Panc1 (cell line): Measurements from ENCODE around the gene TAX1BP1.

Source experiments
- CTCF ChIP-seq: fragments of 450-650 bp; IDR thresholded peaks from 2 replicates; pipeline ENCODE4 v1.5.1; 2017; ENCODE audit warnings: mild to moderate bottlenecking
- POLR2AphosphoS5 ChIP-seq: IDR thresholded peaks from 2 replicates; pipeline ENCODE4 v1.6.1; 2012; ENCODE audit warnings: mild to moderate bottlenecking, low read depth, low read length, moderate library complexity
- REST ChIP-seq, 2 experiments: IDR thresholded peaks; 2 replicates each; pipeline ENCODE4 v1.6.1; 2011 to 2012; ENCODE audit warnings: low read depth in 2 of 2, control low read depth in 1 of 2, low read length in 1 of 2, mild to moderate bottlenecking in 1 of 2, moderate library complexity in 1 of 2; ENCODE audit not compliant: insufficient read depth in 1 of 2
- SIN3A ChIP-seq: IDR thresholded peaks from 2 replicates; pipeline ENCODE4 v1.6.1; 2012; ENCODE audit warnings: low read depth, mild to moderate bottlenecking, low read length, moderate library complexity, borderline replicate concordance; ENCODE audit not compliant: insufficient read depth
- TCF7L2 ChIP-seq: IDR thresholded peaks from 2 replicates; pipeline ENCODE4 v1.6.1; 2011; ENCODE audit warnings: mild to moderate bottlenecking, low read depth, low read length, inconsistent platforms

GRCh38 chr7:27863880-27864279 lies 123.9 kb downstream of the TAX1BP1 start:
- TF ChIP-seq CTCF (no peak), POLR2AphosphoS5 (no peak), TCF7L2 (no peak), SIN3A (no peak), REST (IDR thresholded peaks at IDR 0.05; ENCODE audit: insufficient read depth in 1 of 2, low read depth in 2 of 2, low read length in 1 of 2) (no peak)
